GM10266 (cell line): Measurements from ENCODE around the gene KRTAP9-6.
"Not testable (repeated sequence)": the region's sequence is repeated elsewhere in the genome, so short reads cannot be mapped to it uniquely, and the experiment has no call there.

ENCODE experiments used
- DNase-seq: peaks from one replicate; pipeline ENCODE4 v3.0.0; 2012; ENCODE audit errors: extremely low spot score
- CTCF ChIP-seq: IDR thresholded peaks from 2 replicates; pipeline ENCODE4 v1.5.1; 2012; ENCODE audit warnings: mild to moderate bottlenecking, low read depth; ENCODE audit not compliant: control insufficient read depth, insufficient read depth; ENCODE audit errors: missing control alignments

KRTAP9-6 gene

GRCh38 chr17:41267711-41268110, 2.5 kb downstream of the KRTAP9-6 start:
- DNase-seq, result no peak
- no peak for TF ChIP-seq CTCF

GRCh38 chr17:41271323-41271722, 6.1 kb downstream of the KRTAP9-6 start:
- DNase-seq, result not testable (repeated sequence)

GRCh38 chr17:41271858-41272257, 6.7 kb downstream of the KRTAP9-6 start:
- DNase-seq, result no peak
- TF ChIP-seq CTCF, result no peak

GRCh38 chr17:41275648-41276190, 10.5 kb downstream of the KRTAP9-6 start, which contains the start of gene KRTAP9-7:
KRTAP9-7 (plus strand) TSS chr17:41275698; CDS start chr17:41275698, 0 bp downstream.
- DNase-seq, result not testable (repeated sequence)

- TF ChIP-seq CTCF, result no peak
- DNase-seq, result no peak
These were observed 13.2 kb downstream of the KRTAP9-6 start for GRCh38 chr17:41278176-41278955.

- DNase-seq, result peak; percentile 0
- no peak for TF ChIP-seq CTCF
These were observed 18.9 kb downstream of the KRTAP9-6 start for GRCh38 chr17:41284043-41284442.

- peak; percentile 0 for DNase-seq
- no peak for TF ChIP-seq CTCF
These were observed 19.4 kb downstream of the KRTAP9-6 start for GRCh38 chr17:41284546-41284945.

- peak; percentile 0 for DNase-seq
- no peak for TF ChIP-seq CTCF
These were observed 21.9 kb downstream of the KRTAP9-6 start for GRCh38 chr17:41287050-41287449.
